Activated CD8-positive, alpha-beta memory T cell treated with anti-CD3 and anti-CD28 coated beads, Interleukin-2, amount 50 U/mL, for 1 hour (primary cell): ENCODE results near the gene ATP7B.
A peak's percentile ranks its signal among the peaks of the same experiment; 100 is the strongest.
"Not testable (repeated sequence)": the region's sequence is repeated elsewhere in the genome, so short reads cannot be mapped to it uniquely, and the experiment has no call there.

Experiments
- DNase-seq: peaks from one replicate; pipeline ENCODE4 v3.0.0-alpha.2; 2020; ENCODE audit errors: extremely low read depth

ATP7B gene

GRCh38 chr13:52010890-52011631 is at the start of gene ATP7B:
TSS of gene ATP7B (minus strand) at chr13:52011450. CDS start at chr13:52011337, 113 bp downstream.
- no peak for DNase-seq

- no peak for DNase-seq
Observed at GRCh38 chr13:52053460-52053859, 42.2 kb upstream of the ATP7B start.

- no peak for DNase-seq
Observed at GRCh38 chr13:52051400-52051799, 40.1 kb upstream of the ATP7B start.

- DNase-seq: no peak
Observed at GRCh38 chr13:52048516-52048915, 37.3 kb upstream of the ATP7B start.

DNA sequence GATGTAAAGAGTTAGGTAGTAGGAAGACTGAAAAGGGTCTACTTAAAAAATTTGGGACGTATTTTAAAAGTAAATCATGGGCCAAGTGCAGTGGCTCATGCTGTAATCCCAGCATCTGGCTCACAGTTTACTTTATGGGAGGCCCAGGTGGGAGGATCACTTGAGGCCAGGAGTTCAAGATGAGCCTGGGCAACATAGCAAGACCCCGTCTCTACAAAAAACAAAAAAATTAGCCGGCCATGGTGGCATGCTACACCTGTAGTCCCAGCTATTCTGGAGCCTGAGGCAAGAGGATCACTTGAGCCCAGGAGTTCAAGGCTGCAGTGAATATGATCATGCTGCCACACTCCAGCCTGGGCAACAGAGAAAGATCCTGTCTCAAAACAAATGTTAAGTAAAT is 36.2 kb upstream of the ATP7B start:
- no peak for DNase-seq

- no peak for DNase-seq
Observed at GRCh38 chr13:52043675-52044074, 32.4 kb upstream of the ATP7B start.

GRCh38 chr13:52036037-52036436 is 24.8 kb upstream of the ATP7B start:
- DNase-seq: no peak

GRCh38 chr13:52034616-52035226 is 23.5 kb upstream of the ATP7B start:
- DNase-seq: no peak

GRCh38 chr13:52033039-52033438 is 21.8 kb upstream of the ATP7B start:
- DNase-seq: no peak

GRCh38 chr13:52030401-52030800 is 19.2 kb upstream of the ATP7B start:
- DNase-seq: not testable (repeated sequence)

GRCh38 chr13:52029569-52029968 is 18.3 kb upstream of the ATP7B start:
- DNase-seq: no peak

DNA sequence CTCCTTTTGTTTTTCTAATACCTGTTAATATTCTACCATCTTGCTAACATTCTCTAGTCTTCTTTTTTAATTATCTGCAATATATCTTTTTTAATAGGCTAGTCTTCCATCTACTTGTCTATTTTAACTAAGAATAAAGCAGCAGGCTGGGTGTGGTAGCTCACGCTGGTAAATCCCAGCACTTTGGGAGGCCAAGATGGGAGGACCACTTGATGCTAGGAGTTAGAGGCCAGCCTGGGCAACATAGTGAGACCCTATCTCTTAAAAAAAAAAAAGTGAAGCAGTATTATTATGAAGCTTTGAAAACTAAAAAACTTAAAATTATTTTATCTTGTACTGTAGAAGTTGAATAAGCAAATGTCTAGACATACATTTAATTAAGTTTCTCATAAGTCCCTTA is 16.6 kb upstream of the ATP7B start:
- no peak for DNase-seq

- no peak for DNase-seq
Observed at GRCh38 chr13:52026246-52026626, 15.0 kb upstream of the ATP7B start.

DNA sequence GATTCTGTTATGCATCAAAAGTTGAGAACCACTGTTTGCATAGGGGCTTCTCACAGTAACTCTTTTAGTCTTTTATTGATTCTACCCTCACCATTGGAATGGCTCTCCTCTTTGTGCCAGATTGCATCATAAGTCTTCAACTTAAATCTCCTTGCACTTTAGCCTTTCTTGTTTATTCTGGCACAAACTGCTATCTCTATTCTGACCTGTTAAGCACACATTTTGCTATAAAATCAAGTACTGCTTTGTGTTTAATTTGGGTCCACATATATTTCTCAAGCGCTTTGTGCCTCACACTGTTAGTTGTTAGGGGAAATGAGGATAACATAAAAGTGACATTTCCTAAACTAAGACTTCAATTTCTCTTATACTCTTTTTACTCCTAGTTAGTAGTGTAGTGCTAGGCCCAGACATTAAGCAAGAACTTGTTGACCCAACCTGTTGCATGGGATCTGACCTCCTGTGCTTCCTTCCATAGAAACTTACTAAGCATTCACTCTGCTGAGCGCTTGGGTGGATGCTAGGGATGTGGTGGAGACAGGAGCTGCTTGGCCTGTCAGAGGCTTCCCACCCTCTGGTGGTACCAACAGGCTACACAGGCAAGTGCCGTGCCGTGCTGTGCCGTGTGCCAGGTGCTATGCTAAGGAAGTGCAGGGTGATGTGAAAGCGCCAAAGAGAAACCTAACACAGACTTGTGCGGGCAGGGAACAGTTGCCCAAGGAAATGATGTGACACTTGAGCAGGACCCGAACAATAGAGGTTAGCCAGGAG is 14.4 kb upstream of the ATP7B start:
- DNase-seq: no peak

GRCh38 chr13:52024481-52024880 is 13.2 kb upstream of the ATP7B start, which contains the start of gene UTP14C:
TSS of gene UTP14C (plus strand) at chr13:52024691. CDS start at chr13:52028805, 4,114 bp downstream.
- DNase-seq: no peak

DNA sequence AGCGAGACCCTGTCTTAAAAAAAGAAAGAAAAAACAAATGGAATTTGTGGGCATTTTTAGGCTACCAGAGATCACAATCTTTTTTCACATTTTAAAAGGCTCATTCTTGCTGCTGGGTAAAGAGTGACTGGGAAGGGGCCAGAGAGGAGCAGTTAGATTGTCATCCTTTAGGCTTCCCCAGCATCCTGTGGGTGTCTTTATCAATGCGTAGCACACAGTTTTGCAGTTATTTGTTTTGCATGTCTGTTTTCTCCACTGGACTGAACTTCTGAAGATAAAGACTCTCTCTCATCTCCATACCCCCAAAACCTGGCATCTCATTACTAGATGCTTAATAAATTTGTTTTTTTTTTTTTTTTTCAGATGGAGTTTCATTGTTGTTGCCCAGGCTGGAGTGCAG is 11.1 kb upstream of the ATP7B start:
- DNase-seq: no peak

- no peak for DNase-seq
Observed at GRCh38 chr13:52020191-52020590, 8.9 kb upstream of the ATP7B start.

- no peak for DNase-seq
Observed at GRCh38 chr13:52016296-52016695, 5.0 kb upstream of the ATP7B start.

- no peak for DNase-seq
Observed at GRCh38 chr13:52012512-52012836, 1.2 kb upstream of the ATP7B start.

DNA sequence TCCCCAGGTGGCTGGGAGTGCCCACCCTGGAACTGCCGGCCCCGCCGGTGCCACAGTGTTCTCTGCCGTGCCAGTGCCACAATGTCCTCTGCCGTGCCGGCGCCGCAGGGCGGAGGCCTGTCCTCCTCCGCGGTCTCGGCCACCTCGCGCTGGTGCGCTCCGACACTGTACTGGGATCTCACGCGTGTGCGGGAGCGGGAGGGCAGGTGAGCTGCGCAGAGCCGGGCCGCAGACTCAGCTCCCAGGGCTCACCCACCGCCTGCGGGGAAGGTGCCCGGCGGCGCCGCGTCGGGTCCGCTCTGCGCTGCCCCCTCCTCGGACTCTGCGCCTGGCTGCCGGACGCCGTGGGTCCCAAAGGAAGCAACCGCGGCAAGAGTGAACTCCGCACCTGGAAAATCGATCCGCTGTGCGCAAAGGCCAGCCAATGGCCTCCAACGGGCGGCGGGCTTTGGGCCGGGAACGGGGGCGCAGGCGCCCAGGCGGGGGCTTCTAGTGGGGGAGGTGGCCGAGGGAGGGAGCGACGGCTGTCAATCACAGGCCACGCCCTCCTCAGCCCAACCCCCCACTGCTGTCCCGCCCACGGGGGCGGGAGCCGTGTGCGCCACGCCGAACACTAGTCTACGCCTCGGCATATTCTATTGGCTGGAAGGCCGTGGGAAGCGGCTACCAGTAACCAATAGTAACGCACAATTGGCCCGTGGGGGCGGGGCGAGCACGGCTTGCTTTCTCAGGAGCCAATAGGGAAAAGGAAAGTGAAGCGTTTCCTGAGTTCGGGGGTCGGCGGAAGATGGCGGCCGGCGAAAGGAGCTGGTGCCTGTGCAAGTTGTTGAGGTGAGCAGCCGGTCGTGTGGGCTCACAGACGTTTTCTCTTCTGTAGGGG is 622 bp upstream of the ATP7B start, which contains the start of gene ALG11:
ALG11 (plus strand) TSS at position 767 of the 880 bp plus-strand sequence; CDS start at position 788, 21 bp downstream.
- peak; percentile 95 for DNase-seq

DNA sequence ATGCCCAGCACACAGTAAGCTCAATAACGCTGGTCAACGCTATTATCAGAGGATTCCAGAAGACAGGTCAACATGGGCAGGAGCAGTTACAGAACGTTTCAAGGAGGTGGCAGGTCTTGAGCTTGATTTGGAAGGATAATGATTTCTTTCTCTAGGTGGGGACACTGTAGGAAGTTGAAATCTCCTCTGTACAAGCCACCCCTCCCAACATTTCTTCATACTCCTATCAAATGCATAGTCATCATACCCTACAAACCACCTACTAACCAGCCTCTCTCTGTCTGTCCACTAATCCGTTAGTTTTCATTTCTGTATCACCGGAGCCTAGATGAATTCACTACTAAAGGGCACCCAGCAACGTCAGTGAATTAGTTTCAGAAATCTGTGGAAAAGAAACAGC is 1.3 kb downstream of the ATP7B start:
- no peak for DNase-seq
